ENCODE data around the gene MYO10. TPM values are rescaled to one million over a fixed set of nuclear protein-coding genes. Genes with fewer than 3 reads are reported as not detected.

Gene MYO10
- total and polyA plus RNA-seq, 2 experiments from 2014 or later = 119 to 276 TPM

- TF ChIP-seq ZNF462 (CRISPR knock-in tag; IDR thresholded peaks at IDR 0.05) (no peak), EZH2phosphoT487 (IDR thresholded peaks at IDR 0.05; ENCODE audit: unreplicated experiment) (no peak), JUNB (IDR thresholded peaks at IDR 0.05; ENCODE audit: unreplicated experiment) (no peak), CREB1 (CRISPR knock-in tag; IDR thresholded peaks at IDR 0.05; ENCODE audit: low read depth) (no peak), STAT1 (IDR thresholded peaks at IDR 0.05; ENCODE audit: unreplicated experiment) (no peak), ZNF114 (CRISPR knock-in tag; IDR thresholded peaks at IDR 0.05) (no peak), POLR2AphosphoS5 (IDR thresholded peaks at IDR 0.05; ENCODE audit: low read depth) (no peak), CTCF (conservative IDR thresholded peaks at IDR 0.05; ENCODE audit: low read depth in 2 of 2) (no peak), NANOG (IDR thresholded peaks at IDR 0.05; ENCODE audit: borderline replicate concordance) (no peak), ZNF331 (CRISPR knock-in tag; IDR thresholded peaks at IDR 0.05; ENCODE audit: low read depth) (no peak)
Observed at GRCh38 chr5:16953729-16954128, 17.6 kb upstream of the MYO10 start (continued).

Measured in GM23338 (cell line).